GM04503 (cell line): Measurements from ENCODE around the gene ZKSCAN4.

Experiments
- DNase-seq: peaks from one replicate; pipeline ENCODE4 v3.0.0-alpha.2; 2012; ENCODE audit warnings: low read depth

ZKSCAN4 gene

DNA sequence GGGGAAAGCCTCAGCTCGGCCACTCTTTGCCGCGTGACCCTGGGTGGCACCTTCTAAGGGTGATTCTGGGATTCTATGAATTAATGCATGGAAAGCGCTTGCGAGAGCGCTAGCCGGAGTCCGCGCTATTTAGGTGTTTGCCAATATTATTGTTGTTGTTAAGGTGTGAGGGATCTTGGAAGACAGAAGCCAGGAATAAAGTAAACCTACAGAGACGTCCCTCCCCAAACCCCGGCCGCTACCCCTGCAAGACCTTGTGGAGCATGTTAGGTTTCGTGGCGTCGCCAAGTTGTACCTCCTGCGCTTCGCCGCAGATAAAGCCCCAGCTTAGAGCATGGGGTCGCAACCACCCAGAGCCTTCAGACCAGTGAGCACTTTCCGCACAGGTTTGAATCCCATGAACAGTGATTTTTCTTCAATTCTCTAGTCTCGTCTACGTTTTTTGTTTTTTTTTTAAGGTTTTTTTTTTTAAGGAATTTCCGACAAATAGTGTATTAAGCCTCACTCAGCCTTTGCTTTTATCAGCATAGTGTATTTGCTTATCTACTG lies 43.9 kb downstream of the ZKSCAN4 start:
- no peak for DNase-seq

DNA sequence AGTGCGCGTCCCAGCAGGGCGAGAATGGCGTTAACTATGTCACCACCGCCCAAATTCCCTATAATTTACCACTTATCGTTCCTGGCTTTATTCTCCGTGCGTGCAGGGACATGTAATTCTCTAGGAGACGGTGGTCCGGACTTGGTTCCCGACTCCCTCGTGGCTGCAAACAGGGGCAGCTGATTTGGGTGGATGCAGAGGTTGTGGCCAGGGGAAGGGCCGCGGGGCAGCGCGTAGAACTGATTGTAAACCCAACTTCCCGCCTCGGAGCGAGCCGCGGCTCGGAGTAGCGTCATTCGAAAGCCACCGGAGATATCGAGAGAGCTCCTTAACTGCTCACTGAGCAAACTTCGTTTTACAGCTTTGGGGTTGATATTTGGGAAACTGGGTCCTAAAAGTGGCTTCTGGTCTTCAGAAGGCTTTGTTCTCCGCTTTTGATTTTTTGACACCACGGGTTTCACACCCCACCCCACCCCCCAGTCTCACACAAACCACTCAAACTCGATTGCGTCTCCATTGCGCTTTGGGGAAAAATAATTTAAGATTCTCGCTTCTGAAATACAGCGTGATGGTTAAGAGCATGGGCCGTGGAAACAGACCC lies 44.5 kb downstream of the ZKSCAN4 start:
- no peak for DNase-seq

DNA sequence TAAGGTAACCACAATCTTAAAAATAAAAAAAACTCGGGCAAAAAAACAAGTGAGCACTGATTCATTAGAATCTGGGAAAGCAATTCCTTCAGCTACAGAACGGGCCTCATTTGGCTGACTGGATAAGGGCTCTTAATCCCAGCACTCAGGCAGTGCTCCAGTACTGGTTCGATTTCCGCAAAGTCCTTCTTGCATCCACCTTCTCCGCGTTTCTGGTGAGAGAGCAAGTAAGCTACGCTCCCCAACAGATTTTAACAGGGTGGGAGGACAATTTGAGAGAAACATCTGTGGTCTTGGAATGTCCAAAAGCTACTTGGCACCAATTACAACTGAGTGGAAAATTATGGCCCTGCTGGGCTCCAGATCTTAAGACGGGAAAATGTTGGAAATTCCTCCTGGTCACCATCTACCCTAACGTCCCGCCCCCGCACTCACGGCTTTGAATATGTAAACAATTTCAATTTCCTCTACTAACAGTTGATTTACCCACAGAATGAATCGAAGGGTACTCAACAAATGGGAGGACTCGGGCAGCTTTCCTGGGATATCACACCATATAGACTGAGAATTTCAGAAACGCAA lies 45.0 kb downstream of the ZKSCAN4 start:
- no peak for DNase-seq

DNA sequence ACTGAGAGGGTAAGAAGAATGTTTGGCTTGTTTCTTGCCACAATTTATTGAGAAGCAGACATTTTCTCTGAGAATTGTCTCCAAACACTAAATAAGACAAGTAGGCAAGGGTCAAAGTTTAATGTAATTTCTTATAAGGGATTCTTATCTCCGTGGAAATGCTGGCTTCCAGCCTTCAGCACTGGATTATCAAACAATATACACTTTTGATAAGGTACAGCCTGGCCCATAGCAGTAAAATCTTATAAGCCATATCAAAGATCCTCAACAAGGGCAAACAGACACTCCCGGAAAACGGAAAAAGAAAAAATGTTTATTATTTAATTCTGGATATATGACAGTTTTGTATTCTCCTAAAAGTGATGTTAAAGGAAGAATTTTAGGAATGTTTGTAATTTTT lies 45.5 kb downstream of the ZKSCAN4 start:
- no peak for DNase-seq

DNA sequence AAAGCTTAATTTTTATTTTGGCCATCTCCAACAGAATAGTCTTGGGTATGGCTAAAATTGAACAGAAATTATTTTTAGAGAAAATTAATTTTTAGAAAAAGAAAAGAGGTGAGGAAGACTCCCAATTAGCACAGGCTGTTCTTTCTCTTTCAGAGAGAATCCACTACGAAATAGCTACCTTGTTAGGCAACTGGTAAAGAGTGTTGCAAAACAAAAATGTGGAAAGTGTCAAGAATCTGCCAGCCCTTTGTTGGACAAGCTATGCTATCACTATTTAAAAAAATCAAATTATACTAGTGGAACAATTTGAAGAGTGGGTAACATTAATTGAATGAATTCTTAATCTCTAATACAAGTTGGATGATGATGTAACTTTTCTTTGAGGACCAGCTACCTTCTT lies 46.2 kb downstream of the ZKSCAN4 start:
- no peak for DNase-seq

- DNase-seq, result no peak
Observed at GRCh38 chr6:28203201-28203600, 48.9 kb downstream of the ZKSCAN4 start.

- DNase-seq, result no peak
Observed at GRCh38 chr6:28200020-28200419, 52.0 kb downstream of the ZKSCAN4 start.
